Measurements from ENCODE around the gene ATP5F1E.

GRCh38 chr20:58976061-58976730 is 55.9 kb downstream of the ATP5F1E start:
- no peak for TF ChIP-seq CTCF (IDR thresholded peaks at IDR 0.05; ENCODE audit: borderline replicate concordance, extremely low read depth, low read length, poor library complexity, severe bottlenecking)
- TF ChIP-seq EZH2 (IDR thresholded peaks at IDR 0.05; ENCODE audit: borderline replicate concordance, low read depth, low read length, severe bottlenecking), result no peak
